HG02610 (cell line): ENCODE measurements around the gene RALB.

Source experiments
- ATAC-seq: cut with Tn5 transposase; IDR thresholded peaks from one replicate; pipeline ENCODE4 v1.9.1; 2021; ENCODE audit warnings: mild to moderate bottlenecking, moderate library complexity; ENCODE audit not compliant: unreplicated experiment

Gene RALB

DNA sequence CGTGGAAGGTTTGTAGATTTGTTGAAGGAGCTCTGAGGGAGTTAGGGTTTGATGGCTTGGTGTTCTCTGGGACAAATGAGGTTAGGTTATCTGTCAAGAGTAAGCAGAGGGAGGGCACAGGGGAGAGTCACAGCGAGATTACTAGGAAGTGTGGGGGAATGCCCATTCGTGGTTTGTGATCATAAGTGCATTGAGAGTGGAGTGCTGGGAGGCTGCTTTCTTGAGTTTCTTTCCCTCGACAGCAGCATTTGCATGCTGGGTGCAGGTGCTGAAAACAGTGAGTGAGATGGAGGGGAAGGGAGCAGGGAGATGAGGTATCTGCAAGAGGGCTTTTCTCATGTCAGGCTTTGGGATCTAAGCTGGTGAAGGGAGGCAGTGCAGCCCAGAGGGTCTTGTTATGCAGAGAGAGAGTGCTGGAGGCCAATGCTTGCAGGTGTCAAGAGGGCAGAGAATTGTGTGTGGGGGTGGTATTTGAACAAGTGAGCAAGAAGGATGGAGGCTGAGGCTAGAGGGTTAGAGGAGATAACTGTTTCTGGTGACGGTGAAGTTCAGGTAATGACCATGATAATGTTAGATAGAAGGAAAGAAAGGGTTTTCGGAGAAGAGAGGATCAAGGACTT is 8.8 kb downstream of the RALB start:
- peak; percentile 93 for ATAC-seq

DNA sequence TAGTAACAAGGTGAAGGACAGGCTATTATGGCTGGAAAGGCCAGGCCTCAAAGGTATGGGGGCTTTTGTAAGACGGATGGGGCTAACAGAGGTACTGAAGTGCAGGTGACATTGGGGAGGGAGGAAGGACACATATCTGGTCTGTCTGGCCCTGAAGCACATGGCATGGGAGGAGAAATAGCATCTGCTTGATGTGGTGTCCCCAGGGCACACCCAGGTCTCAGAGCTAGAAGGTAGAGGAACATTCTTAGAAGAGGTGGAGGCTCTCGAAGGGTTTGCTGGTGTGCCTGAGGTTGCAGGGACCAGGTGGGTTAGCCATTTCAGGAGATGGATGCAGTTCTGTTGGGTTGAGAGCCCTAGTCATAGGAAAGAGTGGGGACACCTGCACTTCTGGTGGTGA is 9.5 kb downstream of the RALB start:
- ATAC-seq: no peak

DNA sequence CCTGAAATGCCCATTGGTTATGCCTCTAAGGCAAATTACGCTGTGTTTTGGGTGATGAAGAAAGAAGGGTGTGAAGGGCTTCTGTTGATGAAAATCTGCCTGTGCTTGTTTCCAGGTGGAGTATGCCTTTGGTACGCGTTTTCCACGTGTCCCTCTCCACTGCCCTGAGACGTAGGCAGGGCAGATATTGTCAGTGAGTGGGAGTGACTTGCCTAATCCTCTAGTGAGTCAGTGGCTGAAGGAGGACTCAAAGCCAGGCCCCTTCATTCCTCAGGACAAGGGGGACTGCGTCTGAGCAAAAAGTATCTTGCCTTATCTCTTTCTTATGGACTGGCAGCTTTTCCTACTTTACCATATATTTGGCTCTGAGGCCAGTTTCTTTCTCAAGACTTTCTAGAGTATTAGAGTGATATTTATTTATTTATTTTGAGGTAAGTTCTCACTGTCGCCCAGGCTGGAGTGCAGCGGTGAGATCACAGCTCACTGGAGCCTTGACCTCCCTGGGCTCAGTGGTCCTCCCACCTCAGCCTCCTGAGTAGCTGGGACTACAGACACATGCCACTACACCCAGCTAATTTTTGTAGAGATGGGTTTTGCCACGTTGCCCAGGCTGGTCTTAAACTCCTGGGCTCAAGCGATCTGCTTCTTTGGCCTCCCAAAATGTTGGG is 10.2 kb downstream of the RALB start:
- no peak for ATAC-seq

DNA sequence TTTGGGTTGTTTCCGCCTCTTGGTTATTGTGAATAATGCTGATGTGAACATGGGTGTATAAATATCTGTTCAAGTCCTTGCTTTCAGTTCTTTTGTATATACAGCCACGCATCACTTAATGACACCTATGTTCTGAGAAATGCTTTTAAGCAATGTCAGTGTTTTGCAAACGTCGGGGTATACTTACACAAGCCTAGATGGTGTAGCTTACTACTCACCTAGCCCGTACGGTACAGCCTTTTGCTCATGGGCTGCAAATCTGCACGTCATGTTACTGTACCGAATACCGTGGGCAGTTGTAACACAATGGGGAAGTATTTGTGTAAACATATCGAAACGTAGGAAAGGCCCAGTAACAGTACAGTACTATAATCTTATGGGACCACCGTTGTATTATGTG is 12.4 kb downstream of the RALB start:
- ATAC-seq: peak; percentile 38

DNA sequence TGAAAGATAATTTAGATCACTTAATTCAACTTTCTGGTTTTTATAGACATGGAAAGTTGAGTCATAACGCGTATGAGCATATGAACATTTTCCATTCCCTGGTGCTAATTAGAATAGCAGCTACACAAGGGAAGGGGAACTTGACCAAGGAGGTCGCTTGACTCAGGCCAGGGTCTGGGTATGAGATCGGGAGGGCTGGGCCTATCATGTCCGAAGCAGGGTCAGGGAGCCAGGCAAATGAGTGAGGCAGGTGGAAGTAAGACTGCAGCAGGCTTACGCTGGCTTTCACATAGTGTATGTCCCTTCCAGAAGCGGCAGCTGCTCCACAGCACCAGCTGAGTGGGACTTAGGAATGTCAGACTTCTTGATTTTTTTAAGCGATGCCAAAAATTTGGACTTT is 14.7 kb downstream of the RALB start:
- ATAC-seq: peak; percentile 46

- ATAC-seq: no peak
These were observed 16.6 kb downstream of the RALB start for GRCh38 chr2:120269076-120269744.

GRCh38 chr2:120269816-120270215 is 17.2 kb downstream of the RALB start:
- ATAC-seq: no peak

GRCh38 chr2:120271711-120272379 is 19.2 kb downstream of the RALB start:
- ATAC-seq: no peak

DNA sequence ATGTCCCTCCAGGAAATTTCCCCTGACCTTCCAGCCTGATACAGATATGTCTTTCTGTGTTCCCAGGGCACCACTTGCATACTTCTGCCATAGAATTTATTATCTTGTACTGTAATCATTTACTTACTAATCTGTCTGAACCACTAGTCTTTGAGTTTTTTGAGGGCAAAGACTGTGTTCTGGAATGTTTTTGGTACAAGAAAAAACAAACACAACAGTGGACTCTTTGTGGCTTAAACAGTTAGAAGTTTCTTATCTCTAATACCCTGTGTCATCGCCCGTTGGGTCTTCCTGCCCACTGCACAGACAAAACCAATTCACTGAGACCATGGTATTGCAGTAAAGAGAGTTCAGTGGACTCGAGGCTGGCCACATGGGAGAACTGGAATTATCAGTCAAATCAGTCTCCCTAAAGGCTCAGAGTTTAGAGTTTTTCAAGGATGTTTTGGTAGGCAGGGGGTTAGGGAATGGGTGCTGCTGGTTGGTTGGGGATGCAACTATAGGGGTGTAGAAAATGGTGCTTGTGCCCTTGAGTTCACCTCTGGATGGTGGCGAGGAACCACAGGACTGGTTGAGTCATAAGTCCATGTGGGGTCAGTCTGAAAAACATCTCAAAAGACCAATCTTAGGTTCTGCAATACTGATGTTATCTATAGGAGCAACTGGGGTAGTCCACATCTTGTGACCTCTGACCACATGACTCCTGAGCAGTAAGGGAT is 20.3 kb downstream of the RALB start:
- ATAC-seq: no peak

GRCh38 chr2:120275617-120276400 is 23.2 kb downstream of the RALB start:
- no peak for ATAC-seq

DNA sequence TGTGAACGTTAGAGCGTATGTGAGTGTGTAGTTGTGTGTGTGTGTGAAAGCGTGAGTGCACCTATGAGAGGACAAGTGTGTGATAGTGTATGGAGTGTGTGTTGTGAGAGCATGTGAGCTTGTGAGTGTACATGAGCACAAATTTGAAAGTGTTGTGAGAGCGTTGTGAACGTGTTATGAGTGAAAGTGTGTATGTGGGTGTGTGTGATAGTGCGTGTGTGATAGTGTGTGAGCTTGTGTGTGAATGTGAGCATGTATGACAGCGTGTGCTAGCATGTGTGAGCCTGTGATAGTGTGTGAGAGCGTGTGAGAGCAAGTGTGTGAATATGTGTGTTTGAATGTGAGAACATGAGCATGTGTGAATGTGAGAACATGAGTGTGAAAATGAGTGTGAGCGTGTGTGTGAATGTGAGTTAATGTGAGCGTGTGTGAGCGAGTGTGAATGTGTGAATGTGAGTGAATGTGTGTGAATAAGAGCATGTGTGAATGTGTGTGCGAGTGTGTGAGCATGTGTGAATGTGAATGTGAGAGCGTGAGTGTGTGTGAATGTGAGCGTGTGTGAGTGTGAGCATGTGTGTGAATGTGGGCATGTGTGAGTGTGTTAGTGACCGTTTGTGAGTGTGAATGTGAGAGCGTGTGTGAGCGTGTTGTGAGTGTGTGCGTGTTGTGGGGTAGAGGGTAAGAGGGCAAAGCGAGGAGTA is 25.0 kb downstream of the RALB start:
- ATAC-seq: no peak

- ATAC-seq: no peak
These were observed 26.2 kb downstream of the RALB start for GRCh38 chr2:120278901-120279300.

DNA sequence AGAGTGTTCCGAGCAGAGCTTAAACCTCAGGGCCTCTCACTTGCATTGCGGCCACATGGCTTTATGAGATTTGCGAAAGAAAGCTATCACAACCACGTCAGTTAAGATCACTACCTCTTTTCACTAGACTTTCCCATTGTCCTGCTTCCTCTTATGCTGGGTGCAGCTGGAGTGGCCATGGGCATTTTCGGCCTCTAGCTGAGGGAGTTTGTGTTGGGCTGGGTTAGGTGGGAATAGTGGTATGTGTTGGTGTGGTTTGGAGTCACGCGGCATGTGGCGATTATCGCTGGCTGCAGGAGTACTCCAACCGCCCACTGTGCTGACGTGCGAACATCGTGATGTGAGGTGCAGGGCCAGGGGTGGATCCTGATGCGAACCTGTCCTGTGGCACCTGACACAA is 27.1 kb downstream of the RALB start:
- no peak for ATAC-seq

GRCh38 chr2:120283649-120284048 is 31.0 kb downstream of the RALB start:
- no peak for ATAC-seq

- ATAC-seq: no peak
These were observed 32.4 kb downstream of the RALB start for GRCh38 chr2:120285056-120285455.

GRCh38 chr2:120287183-120288015 is 34.7 kb downstream of the RALB start:
- ATAC-seq: peak; percentile 98

- no peak for ATAC-seq
These were observed 35.3 kb downstream of the RALB start for GRCh38 chr2:120288016-120288373.

- no peak for ATAC-seq
These were observed 36.7 kb downstream of the RALB start for GRCh38 chr2:120289221-120289906.
